IMR-90 (cell line): ENCODE results near the gene OLAH. TPM values are rescaled to one million over a fixed set of nuclear protein-coding genes. Genes with fewer than 3 reads are reported as not detected.

Source experiments
- ATAC-seq: fragments of 200-7000 bp; cut with Tn5 transposase; 2 replicates; pipeline ENCODE4 v1.9.1; 2020; ENCODE audit warnings: low read depth, mild to moderate bottlenecking, moderate library complexity
- BruUV-seq: library from RNA; stranded (reverse); fragments of 400-500 nt; replicated peaks from 2 replicates; lab custom pipeline; 2021; lab: Mats Ljungman, UMichigan
- CTCF ChIA-PET: fragments of 300-600 bp; formaldehyde crosslinking; extraction: SDS; loops from one replicate; lab custom pipeline; 2021; ENCODE audit warnings: antibody characterized with exemption; lab: Yijun Ruan, JAX
- POLR2A ChIA-PET: fragments of 300-600 bp; sonication (Branson Sonifier 250); formaldehyde crosslinking; loops from one replicate; lab custom pipeline; 2022; ENCODE audit warnings: antibody characterized with exemption; ENCODE audit not compliant: unreplicated experiment; lab: Charles Lee
- DNase-seq: peaks from one replicate; pipeline ENCODE4 v3.0.0; 2013
- H2AFZ ChIP-seq: replicated peaks from 2 replicates; pipeline ENCODE3; 2013; ENCODE audit warnings: low read length, mild to moderate bottlenecking; ENCODE audit not compliant: poor library complexity
- H2AK5ac ChIP-seq: 2 replicates; pipeline ENCODE4 v1.6.1; 2013; ENCODE audit warnings: low read depth, low read length, inconsistent platforms
- H2AK9ac ChIP-seq: replicated peaks from 2 replicates; pipeline ENCODE3; 2013; ENCODE audit warnings: mild to moderate bottlenecking, low read depth, low read length, moderate library complexity; ENCODE audit not compliant: poor library complexity
- H2BK120ac ChIP-seq: 2 replicates; pipeline ENCODE4 v1.6.1; 2013; ENCODE audit warnings: low read depth, low read length, inconsistent platforms
- H2BK15ac ChIP-seq: 3 replicates; pipeline ENCODE4 v1.6.1; 2013; ENCODE audit warnings: low read depth, low read length, inconsistent platforms
- H2BK20ac ChIP-seq: 2 replicates; pipeline ENCODE4 v1.6.1; 2013; ENCODE audit warnings: low read depth, mild to moderate bottlenecking, inconsistent platforms, low read length, moderate library complexity
- H2BK5ac ChIP-seq: 2 replicates; pipeline ENCODE4 v1.6.1; 2013; ENCODE audit warnings: mild to moderate bottlenecking, low read depth, low read length, inconsistent platforms; ENCODE audit not compliant: poor library complexity, severe bottlenecking
- H3K14ac ChIP-seq: replicated peaks from 2 replicates; pipeline ENCODE4 v1.6.1; 2013; ENCODE audit warnings: low read depth, low read length, inconsistent platforms
- H3K18ac ChIP-seq: 2 replicates; pipeline ENCODE4 v1.6.1; 2013; ENCODE audit warnings: low read depth, low read length, control low read depth
- H3K23ac ChIP-seq: 2 replicates; pipeline ENCODE4 v1.6.1; 2013; ENCODE audit warnings: low read depth, low read length, inconsistent platforms
- H3K27ac ChIP-seq: 2 replicates; pipeline ENCODE4 v1.5.1; 2013; ENCODE audit warnings: mild to moderate bottlenecking, control low read depth, low read length; ENCODE audit not compliant: insufficient read depth
- H3K27me3 ChIP-seq: 2 replicates; pipeline ENCODE4 v1.6.1; 2013; ENCODE audit warnings: low read length; ENCODE audit not compliant: control insufficient read depth, insufficient read depth
- H3K36me3 ChIP-seq: 2 replicates; pipeline ENCODE4 v1.6.1; 2013; ENCODE audit warnings: low read length, mixed read lengths; ENCODE audit not compliant: control insufficient read depth, insufficient read depth
- H3K4ac ChIP-seq: 2 replicates; pipeline ENCODE4 v1.6.1; 2013; ENCODE audit warnings: low read depth, low read length, inconsistent platforms
- H3K4me1 ChIP-seq: 2 replicates; pipeline ENCODE4 v1.6.1; 2013; ENCODE audit warnings: low read length, mixed read lengths; ENCODE audit not compliant: control insufficient read depth, insufficient read depth
- H3K4me2 ChIP-seq: 2 replicates; pipeline ENCODE4 v1.6.1; 2013; ENCODE audit warnings: low read depth, mild to moderate bottlenecking, control low read depth, low read length, moderate library complexity
- H3K4me3 ChIP-seq: 2 replicates; pipeline ENCODE4 v1.5.1; 2013; ENCODE audit warnings: low read depth, mild to moderate bottlenecking, control low read depth, low read length, moderate library complexity; ENCODE audit not compliant: insufficient read depth
- H3K56ac ChIP-seq: 2 replicates; pipeline ENCODE4 v1.6.1; 2013; ENCODE audit warnings: low read length, inconsistent platforms; ENCODE audit not compliant: insufficient read depth; ENCODE audit errors: extremely low read depth
- H3K79me1 ChIP-seq, 2 experiments: 2 replicates each; pipeline ENCODE4 v1.6.1; 2013; ENCODE audit warnings: low read length in 2 of 2, inconsistent platforms in 1 of 2, low read depth in 1 of 2
- H3K9ac ChIP-seq: 2 replicates; pipeline ENCODE4 v1.6.1; 2013; ENCODE audit warnings: low read depth, low read length, control low read depth
- H3K9me1 ChIP-seq: 2 replicates; pipeline ENCODE4 v1.6.1; 2013; ENCODE audit warnings: low read length, inconsistent platforms; ENCODE audit not compliant: insufficient read depth
- H3K9me3 ChIP-seq: 2 replicates; pipeline ENCODE4 v1.6.1; 2013; ENCODE audit warnings: low read length; ENCODE audit not compliant: control insufficient read depth, insufficient read depth
- H4K20me1 ChIP-seq: 2 replicates; pipeline ENCODE4 v1.6.1; 2013; ENCODE audit warnings: low read length, inconsistent platforms; ENCODE audit not compliant: insufficient read depth
- H4K5ac ChIP-seq: 2 replicates; pipeline ENCODE4 v1.6.1; 2013; ENCODE audit warnings: mild to moderate bottlenecking, low read depth, low read length, control low read depth
- H4K8ac ChIP-seq, 2 experiments: 2 replicates each; pipeline ENCODE4 v1.6.1; 2013; ENCODE audit warnings: low read depth in 2 of 2, low read length in 2 of 2, control low read depth in 1 of 2, inconsistent platforms in 1 of 2
- H4K91ac ChIP-seq: 2 replicates; pipeline ENCODE4 v1.6.1; 2013; ENCODE audit warnings: low read depth, low read length, inconsistent platforms; ENCODE audit not compliant: insufficient read depth
- BHLHE40 ChIP-seq: fragments of 150-350 bp; IDR thresholded peaks from 2 replicates; pipeline ENCODE4 v1.6.1; 2016; ENCODE audit warnings: mild to moderate bottlenecking, low read depth, low read length
- CHD1 ChIP-seq: IDR thresholded peaks from 2 replicates; pipeline ENCODE4 v1.6.1; 2012; ENCODE audit warnings: low read depth, low read length, improper control_type of control experiment
- FOS ChIP-seq: fragments of 150-350 bp; IDR thresholded peaks from 2 replicates; pipeline ENCODE4 v1.6.1; 2016; ENCODE audit warnings: low read depth, low read length
- MAFK ChIP-seq: IDR thresholded peaks from 2 replicates; pipeline ENCODE4 v1.6.1; 2012; ENCODE audit warnings: low read depth, low read length, improper control_type of control experiment
- MAZ ChIP-seq: IDR thresholded peaks from 2 replicates; pipeline ENCODE4 v1.6.1; 2012; ENCODE audit warnings: low read depth, mild to moderate bottlenecking, low read length, improper control_type of control experiment, moderate library complexity, borderline replicate concordance
- MXI1 ChIP-seq: IDR thresholded peaks from 2 replicates; pipeline ENCODE4 v1.6.1; 2012; ENCODE audit warnings: low read depth, mild to moderate bottlenecking, low read length, moderate library complexity, borderline replicate concordance
- NFE2L2 ChIP-seq: fragments of 150-350 bp; IDR thresholded peaks from 2 replicates; pipeline ENCODE4 v1.6.1; 2016; ENCODE audit warnings: low read depth, mild to moderate bottlenecking, low read length
- RAD21 ChIP-seq: IDR thresholded peaks from 2 replicates; pipeline ENCODE4 v1.6.1; 2012; ENCODE audit warnings: low read length, improper control_type of control experiment
- RCOR1 ChIP-seq: IDR thresholded peaks from 2 replicates; pipeline ENCODE4 v1.6.1; 2012; ENCODE audit warnings: mild to moderate bottlenecking, low read length, improper control_type of control experiment; ENCODE audit not compliant: insufficient replicate concordance
- WGBS, 2 experiments: methylation state at CpG; one replicate each; pipeline versions ENCODE4 v1.1.5 to v1.1.7; 2013; ENCODE audit warnings: missing lambda C conversion rate in 2 of 2; ENCODE audit not compliant: insufficient read length in 1 of 2; ENCODE audit errors: extremely low coverage in 2 of 2; 5-methylcytosine and 5-hydroxymethylcytosine counted together
- dilution Hi-C: fragments of 300-500 bp; cut with HindIII; formaldehyde crosslinking; loops from one replicate; pipeline ENCODE4 v1.14.3; 2018; ENCODE audit warnings: low sequenced_read_pairs; ENCODE audit not compliant: unreplicated experiment
- in situ Hi-C: fragments of 300-500 bp; cut with MboI; formaldehyde crosslinking; loops from 3 replicates; pipeline ENCODE4 v1.14.3; 2019; ENCODE audit warnings: low sequenced_read_pairs, inconsistent platforms, mixed read lengths
- intact Hi-C: fragments of 100-400 bp; cut with micrococcal nuclease; formaldehyde crosslinking; loops from 2 replicates; pipeline ENCODE4 v1.10.0; 2022
- polyA plus RNA-seq, 3 experiments: library from polyadenylated mRNA; depleted of rRNA; stranded (reverse); fragments of >200 nt; gene quantifications; 2 replicates each; pipeline ENCODE4 v1.2.3, GENCODE V29; 2012; ENCODE audit warnings: low replicate concordance in 1 of 3
- total RNA-seq: library from RNA; depleted of rRNA; stranded (reverse); fragments of >200 nt; gene quantifications from 2 replicates; pipeline ENCODE4 v1.2.3, GENCODE V29; 2012
- TF ChIP-seq, protein P1 (sequence below): fragments of 150-350 bp; IDR thresholded peaks from 2 replicates; pipeline ENCODE4 v1.6.1; 2016; ENCODE audit warnings: low read depth, mild to moderate bottlenecking, low read length, moderate library complexity, borderline replicate concordance
- TF ChIP-seq, protein P2 (sequence below): fragments of 150-350 bp; IDR thresholded peaks from 2 replicates; pipeline ENCODE4 v1.6.1; 2017; ENCODE audit warnings: mild to moderate bottlenecking, antibody characterized with exemption, low read length, low read depth
- TF ChIP-seq, protein P3 (sequence below): conservative IDR thresholded peaks from 2 replicates; pipeline ENCODE4 v1.5.1; 2012; ENCODE audit warnings: mild to moderate bottlenecking, low read depth, low read length, improper control_type of control experiment

OLAH gene
- total and polyA plus RNA-seq, 2 of the 4 experiments (the other 2 are of a cell fraction): not detected

DNA sequence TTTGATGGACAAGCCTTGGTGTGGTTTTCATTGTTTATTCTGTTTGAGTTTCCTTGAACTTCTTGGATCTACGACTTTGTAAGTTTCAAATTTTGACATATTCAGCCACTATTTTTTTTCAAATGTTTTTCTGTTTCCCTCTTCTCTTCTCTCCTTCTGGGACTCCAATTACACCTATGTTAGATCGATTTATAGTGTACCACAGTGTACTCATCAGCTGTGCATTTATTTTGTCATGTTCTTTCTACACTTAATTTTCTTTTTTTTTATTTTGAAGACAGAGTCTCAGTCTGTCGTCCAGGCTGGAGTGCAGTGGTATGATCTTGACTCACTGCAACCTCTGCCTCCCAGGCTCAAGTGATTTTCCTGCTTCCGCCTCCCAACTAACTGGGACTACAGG is 16.2 kb downstream of the OLAH start:
- no peak overlapping the region for H3K27ac ChIP-seq
- H4K8ac ChIP-seq: no peak overlapping the region
- H2BK120ac ChIP-seq: no peak overlapping the region
- no peak overlapping the region for H3K4ac ChIP-seq
- dilution Hi-C loops (no loop called here), intact Hi-C loops (no loop called here), in situ Hi-C loops (no loop called here)
- H3K9me3 ChIP-seq: peaks cover 6% of the 10 kb centered on the region; the same call in 1 of the 2 replicates
- H2BK20ac ChIP-seq: no peak overlapping the region
- POLR2A ChIA-PET: no interaction called here
- H3K9ac ChIP-seq: no peak overlapping the region
- no peak overlapping the region for H2BK5ac ChIP-seq
- H4K20me1 ChIP-seq: no peaks in the 10 kb centered on the region
- no peaks in the 10 kb centered on the region for H3K9me1 ChIP-seq
- CTCF ChIA-PET: no interaction called here
- no peak overlapping the region for H2AFZ ChIP-seq
- ATAC-seq (no peak), DNase-seq (no peak)
- H2AK9ac ChIP-seq: no peak overlapping the region
- H3K18ac ChIP-seq: no peak overlapping the region
- H3K4me2 ChIP-seq: no peak overlapping the region
- no peak overlapping the region for H3K23ac ChIP-seq
- H4K5ac ChIP-seq: no peak overlapping the region
- H3K36me3 ChIP-seq: no peaks in the 10 kb centered on the region
- H3K27me3 ChIP-seq: no peaks in the 10 kb centered on the region; the same call in 1 of the 2 replicates
- no peak overlapping the region for H2BK15ac ChIP-seq
- BruUV-seq: no TSS peak
- H3K4me3 ChIP-seq: no peak overlapping the region
- no peak for TF ChIP-seq NFE2L2
- TF ChIP-seq, protein P1, sequence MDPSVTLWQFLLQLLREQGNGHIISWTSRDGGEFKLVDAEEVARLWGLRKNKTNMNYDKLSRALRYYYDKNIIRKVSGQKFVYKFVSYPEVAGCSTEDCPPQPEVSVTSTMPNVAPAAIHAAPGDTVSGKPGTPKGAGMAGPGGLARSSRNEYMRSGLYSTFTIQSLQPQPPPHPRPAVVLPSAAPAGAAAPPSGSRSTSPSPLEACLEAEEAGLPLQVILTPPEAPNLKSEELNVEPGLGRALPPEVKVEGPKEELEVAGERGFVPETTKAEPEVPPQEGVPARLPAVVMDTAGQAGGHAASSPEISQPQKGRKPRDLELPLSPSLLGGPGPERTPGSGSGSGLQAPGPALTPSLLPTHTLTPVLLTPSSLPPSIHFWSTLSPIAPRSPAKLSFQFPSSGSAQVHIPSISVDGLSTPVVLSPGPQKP: no peak
- no peak for TF ChIP-seq RCOR1
- TF ChIP-seq MAZ: no peak
- no peak for TF ChIP-seq MAFK
- TF ChIP-seq MXI1: no peak
- no peak for TF ChIP-seq RAD21
- no peak for TF ChIP-seq FOS
- TF ChIP-seq CHD1: no peak
- TF ChIP-seq, protein P2, sequence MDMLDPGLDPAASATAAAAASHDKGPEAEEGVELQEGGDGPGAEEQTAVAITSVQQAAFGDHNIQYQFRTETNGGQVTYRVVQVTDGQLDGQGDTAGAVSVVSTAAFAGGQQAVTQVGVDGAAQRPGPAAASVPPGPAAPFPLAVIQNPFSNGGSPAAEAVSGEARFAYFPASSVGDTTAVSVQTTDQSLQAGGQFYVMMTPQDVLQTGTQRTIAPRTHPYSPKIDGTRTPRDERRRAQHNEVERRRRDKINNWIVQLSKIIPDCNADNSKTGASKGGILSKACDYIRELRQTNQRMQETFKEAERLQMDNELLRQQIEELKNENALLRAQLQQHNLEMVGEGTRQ: no peak
- TF ChIP-seq, protein P3, sequence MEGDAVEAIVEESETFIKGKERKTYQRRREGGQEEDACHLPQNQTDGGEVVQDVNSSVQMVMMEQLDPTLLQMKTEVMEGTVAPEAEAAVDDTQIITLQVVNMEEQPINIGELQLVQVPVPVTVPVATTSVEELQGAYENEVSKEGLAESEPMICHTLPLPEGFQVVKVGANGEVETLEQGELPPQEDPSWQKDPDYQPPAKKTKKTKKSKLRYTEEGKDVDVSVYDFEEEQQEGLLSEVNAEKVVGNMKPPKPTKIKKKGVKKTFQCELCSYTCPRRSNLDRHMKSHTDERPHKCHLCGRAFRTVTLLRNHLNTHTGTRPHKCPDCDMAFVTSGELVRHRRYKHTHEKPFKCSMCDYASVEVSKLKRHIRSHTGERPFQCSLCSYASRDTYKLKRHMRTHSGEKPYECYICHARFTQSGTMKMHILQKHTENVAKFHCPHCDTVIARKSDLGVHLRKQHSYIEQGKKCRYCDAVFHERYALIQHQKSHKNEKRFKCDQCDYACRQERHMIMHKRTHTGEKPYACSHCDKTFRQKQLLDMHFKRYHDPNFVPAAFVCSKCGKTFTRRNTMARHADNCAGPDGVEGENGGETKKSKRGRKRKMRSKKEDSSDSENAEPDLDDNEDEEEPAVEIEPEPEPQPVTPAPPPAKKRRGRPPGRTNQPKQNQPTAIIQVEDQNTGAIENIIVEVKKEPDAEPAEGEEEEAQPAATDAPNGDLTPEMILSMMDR: no peak
- TF ChIP-seq BHLHE40: no peak
- H4K91ac ChIP-seq: no peak overlapping the region
- no CpG with 5 or more reads among the region's 4 CpGs for WGBS, 2 experiments
- no peak overlapping the region for H3K14ac ChIP-seq
- no peaks in the 10 kb centered on the region for H3K79me1 ChIP-seq
- no peak overlapping the region for H2AK5ac ChIP-seq
- H3K56ac ChIP-seq: no peak overlapping the region
- H3K4me1 ChIP-seq: no peaks in the 10 kb centered on the region
